Stomach (tissue), 4 donors: ENCODE measurements around the gene BLOC1S3.

Experiments used
- POLR2A ChIP-seq, 4 donors: fragments of 450-650 bp; IDR thresholded peaks; one replicate each; pipeline ENCODE4 v1.6.1; 2016; ENCODE audit warnings: antibody characterized with exemption in 4 of 4, control low read depth in 2 of 4, mild to moderate bottlenecking in 1 of 4, moderate library complexity in 1 of 4
- TF ChIP-seq, protein P1 (sequence below), 7 experiments: fragments of 450-650 bp in 4 of 7; fragments of 200-600 bp in 3 of 7; sonication (generic) in 3 of 7; IDR thresholded peaks; one replicate each; pipeline ENCODE4 v1.5.1; 2016 to 2019; ENCODE audit warnings: antibody characterized with exemption in 7 of 7, control low read depth in 2 of 7, mild to moderate bottlenecking in 1 of 7

GRCh38 chr19:45179072-45179891 is 698 bp downstream of the BLOC1S3 start:
- TF ChIP-seq, protein P1, sequence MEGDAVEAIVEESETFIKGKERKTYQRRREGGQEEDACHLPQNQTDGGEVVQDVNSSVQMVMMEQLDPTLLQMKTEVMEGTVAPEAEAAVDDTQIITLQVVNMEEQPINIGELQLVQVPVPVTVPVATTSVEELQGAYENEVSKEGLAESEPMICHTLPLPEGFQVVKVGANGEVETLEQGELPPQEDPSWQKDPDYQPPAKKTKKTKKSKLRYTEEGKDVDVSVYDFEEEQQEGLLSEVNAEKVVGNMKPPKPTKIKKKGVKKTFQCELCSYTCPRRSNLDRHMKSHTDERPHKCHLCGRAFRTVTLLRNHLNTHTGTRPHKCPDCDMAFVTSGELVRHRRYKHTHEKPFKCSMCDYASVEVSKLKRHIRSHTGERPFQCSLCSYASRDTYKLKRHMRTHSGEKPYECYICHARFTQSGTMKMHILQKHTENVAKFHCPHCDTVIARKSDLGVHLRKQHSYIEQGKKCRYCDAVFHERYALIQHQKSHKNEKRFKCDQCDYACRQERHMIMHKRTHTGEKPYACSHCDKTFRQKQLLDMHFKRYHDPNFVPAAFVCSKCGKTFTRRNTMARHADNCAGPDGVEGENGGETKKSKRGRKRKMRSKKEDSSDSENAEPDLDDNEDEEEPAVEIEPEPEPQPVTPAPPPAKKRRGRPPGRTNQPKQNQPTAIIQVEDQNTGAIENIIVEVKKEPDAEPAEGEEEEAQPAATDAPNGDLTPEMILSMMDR (IDR thresholded peaks at IDR 0.05) = no peak
- TF ChIP-seq POLR2A (IDR thresholded peaks at IDR 0.05) = no peak
